HG02571 (cell line): ENCODE data around the gene CRYBG3.

Experiments
- ATAC-seq: cut with Tn5 transposase; IDR thresholded peaks from one replicate; pipeline ENCODE4 v1.9.1; 2021; ENCODE audit warnings: mild to moderate bottlenecking, moderate library complexity; ENCODE audit not compliant: unreplicated experiment

Gene CRYBG3

DNA sequence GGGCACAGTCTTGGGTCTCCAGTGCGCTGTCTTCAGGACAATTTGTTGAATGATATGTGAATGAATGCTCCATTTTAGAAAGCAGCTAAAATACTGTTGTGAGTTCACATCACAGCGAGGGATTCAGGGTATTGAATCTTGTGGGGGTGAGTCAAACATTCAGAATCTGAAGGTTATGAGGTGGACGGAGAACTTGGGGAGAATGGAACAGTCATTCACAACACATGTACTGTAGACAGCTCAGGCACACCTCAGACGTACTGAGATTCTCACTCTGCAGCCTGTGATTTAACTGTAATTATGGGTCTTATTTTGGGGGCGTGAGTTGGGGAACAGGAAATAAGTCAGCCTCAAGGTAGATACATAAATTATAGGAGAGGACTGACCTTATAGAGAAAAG, 13.9 kb downstream of the CRYBG3 start:
- no peak for ATAC-seq

DNA sequence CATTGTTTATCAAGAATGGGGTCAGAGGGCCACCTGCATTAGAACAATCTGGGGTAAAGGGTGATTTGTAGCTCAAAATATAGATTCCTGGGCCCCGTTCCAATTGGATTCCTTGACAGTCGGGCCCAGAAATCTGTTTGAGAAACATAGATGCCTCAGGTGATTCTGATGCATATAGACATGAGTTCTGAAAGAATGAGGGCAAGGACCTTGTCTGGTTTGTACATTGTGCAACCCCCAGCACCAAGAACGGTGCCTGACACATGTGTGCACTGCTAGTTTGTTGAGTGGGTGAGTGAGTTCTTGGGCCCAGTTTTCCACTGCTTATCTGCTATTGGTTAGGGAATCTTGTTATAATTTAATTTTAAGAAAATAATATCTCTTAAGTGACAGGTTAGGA, 16.6 kb downstream of the CRYBG3 start:
- ATAC-seq = no peak

DNA sequence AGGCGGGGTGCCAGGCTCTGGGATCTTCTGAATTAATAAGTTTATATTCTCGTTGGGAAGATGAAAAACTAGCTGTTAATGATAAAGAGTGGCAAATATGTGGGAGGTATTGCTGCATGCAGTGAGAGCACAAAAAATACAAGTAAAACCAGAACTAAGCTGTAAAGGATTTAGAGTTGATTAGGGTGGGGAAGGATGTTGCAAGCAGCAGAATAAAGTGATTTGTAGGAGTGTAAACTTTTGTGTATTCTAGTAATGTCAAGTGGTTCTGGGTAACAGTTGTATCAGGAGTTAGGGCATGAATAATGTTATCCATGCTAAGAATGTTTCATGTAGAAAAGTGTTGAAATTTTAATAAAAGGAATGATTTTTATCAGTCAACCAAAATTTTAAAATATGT, 18.1 kb downstream of the CRYBG3 start:
- ATAC-seq = no peak

DNA sequence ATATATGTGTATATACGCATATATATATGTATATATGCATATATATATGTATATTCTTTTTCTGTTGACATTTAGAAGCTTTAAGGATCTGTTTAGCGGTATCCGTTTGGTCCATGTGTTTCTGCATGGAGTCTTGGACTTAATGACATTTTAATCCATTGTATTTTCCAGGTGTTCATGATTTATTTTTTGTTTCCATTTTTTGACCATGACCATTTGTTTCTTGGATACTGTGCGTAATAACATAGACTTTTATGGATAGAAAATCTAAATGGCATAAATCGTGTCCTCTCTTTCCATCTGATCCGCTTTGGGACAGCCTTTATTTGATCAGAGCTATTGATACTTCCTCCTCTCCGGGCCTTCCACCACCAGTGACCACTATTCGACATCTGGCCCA, 19.5 kb downstream of the CRYBG3 start:
- no peak for ATAC-seq

GRCh38 chr3:97841956-97842355, 20.1 kb downstream of the CRYBG3 start:
- no peak for ATAC-seq

- ATAC-seq = no peak
Measured at GRCh38 chr3:97848779-97849178, 27.0 kb downstream of the CRYBG3 start.

DNA sequence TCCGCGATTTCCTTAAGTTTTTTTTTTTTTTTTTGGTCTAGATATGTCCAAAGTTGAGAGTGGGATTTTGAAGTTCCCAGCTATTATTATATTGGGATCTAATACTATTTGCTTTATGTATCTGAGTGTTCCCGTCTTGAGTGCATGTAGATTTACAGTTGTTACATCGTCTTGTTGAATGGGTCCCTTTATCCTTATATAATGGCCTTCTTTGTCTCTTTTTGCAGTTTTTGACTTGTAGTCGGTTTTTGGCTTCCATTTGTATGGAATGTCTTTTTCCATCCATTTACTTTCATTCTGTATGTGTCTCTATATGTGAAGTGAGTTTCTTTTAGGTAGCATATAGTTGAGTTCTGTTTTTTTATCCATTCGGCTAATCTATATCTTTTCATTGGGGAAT, 35.6 kb downstream of the CRYBG3 start:
- no peak for ATAC-seq

DNA sequence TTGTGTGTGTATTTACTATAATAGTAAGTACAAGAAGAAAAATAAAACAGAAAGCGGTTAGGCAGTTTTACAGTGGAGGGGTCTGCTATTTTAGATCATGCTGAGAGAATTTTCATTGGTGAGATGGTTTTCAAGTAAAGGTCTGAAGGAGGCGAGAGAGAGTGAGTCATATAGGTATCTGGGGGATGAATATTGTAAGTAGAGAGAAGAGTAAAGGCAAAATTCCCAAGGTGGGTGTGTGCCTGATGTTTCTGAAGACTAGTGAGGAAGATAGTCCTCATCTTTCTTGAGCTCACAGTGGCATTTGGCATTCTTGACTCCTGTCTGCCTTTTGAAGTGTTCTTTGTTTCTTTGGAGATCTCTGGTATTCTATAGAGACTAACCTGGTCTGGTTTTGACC, 38.6 kb downstream of the CRYBG3 start:
- no peak for ATAC-seq

GRCh38 chr3:97862582-97862981, 40.8 kb downstream of the CRYBG3 start:
- no peak for ATAC-seq

- no peak for ATAC-seq
Measured at GRCh38 chr3:97863031-97863430, 41.2 kb downstream of the CRYBG3 start.

GRCh38 chr3:97863775-97864174, 42.0 kb downstream of the CRYBG3 start:
- no peak for ATAC-seq

DNA sequence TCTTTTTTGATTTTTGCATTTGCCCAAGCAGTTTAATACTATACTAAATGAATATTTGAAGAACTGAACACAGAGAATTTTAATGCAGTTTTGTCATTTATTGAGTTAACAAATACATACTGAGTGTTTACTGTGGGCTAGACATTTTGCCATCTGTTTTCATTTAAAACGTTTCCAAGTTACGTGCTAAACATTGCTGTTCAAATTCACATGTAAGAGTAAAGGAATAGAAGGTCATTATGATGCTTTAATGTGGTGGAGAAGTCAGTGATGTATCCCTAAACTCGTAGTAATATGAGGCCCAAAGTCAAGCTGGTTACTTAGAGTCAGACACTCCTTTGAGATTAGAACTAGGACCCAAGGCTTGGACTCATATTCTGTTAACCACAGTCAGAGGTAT, 49.4 kb downstream of the CRYBG3 start:
- no peak for ATAC-seq

- ATAC-seq = no peak
Measured at GRCh38 chr3:97871801-97872524, 50.2 kb downstream of the CRYBG3 start.

DNA sequence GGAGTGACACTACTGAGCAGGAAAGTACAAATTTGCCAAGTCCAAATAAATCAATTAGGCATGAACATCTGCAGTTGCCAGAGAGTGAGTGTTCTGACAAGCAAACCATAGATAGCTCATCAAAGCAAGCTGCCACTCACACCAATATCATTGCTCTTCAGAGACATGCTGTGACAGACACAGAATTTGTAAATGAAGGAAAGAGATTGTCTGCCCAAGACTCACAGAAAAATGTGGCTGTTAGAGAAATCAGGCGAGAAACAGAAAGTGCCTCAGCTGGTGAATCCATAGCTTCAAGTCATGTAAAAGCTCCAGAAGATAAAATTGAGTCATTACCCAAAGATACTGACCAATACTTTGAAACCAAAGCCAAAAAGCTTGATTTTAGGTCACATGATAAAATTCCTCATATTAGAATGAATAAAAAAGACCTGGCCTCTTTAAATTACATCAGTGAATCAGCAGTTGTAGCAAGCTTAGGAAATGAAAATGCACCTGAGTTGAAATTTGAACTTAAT, 50.8 kb downstream of the CRYBG3 start:
- ATAC-seq = no peak

DNA sequence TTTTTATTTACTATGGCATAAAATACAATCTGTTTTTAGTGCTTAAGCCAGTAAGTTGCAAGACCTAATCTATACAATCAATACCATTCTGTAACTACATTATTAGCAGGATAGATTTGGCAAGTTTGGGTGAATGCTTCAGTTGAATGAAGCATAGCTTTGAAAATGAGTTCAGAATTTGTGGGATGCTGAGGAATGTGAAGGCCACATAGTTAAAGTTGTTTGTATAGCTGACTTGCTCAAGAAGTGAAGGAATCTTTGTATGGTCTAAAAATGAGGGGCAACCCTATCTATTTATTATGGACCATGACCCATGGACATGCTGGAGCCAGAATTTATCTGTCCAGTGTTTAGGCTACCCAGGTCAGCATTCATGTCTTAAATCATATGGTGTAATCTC, 58.5 kb downstream of the CRYBG3 start:
- ATAC-seq = no peak

GRCh38 chr3:97882975-97883598, 61.3 kb downstream of the CRYBG3 start:
- no peak for ATAC-seq

DNA sequence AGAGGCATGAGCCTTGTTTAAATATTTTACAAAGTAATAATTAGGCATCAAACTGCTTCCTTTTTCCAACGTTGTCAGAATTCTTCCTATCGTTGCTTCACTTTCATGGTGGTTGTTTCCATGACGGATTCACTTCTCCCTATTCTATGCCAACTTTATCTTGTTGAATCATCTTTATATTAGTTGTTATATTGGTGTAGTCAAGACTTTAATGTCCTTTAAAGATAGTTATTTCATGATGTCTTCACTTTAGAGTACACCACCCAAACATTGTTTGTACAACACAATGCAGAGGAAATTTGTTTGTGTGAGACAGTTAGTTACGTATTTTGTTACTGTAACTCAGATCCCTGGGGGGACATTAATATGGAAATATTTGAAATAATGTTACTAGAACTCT, 61.9 kb downstream of the CRYBG3 start:
- ATAC-seq = no peak

DNA sequence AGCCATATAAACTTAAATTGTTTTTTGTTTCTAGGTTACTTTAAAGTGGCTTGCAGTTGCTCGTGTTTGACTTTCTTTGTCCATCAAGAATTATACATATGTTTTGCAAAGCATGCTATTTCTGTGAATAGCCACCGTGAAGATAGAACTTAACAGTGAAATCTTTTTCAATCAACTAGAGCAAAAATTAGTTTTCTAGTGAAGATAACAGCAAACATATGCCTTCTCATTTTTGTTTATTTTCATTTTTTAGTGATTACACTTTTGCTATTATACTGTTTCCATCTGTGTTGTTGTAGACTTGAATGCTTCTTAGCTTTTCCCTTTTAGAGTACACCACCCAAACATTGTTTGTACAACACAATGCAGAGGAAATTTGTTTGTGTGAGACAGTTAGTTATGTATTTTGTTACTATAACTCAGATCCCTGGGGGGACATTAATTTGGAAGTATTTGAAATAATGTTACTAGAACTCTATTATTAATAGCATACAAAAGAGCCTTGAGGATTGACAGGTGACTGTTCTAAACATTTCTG, 62.8 kb downstream of the CRYBG3 start:
- ATAC-seq = no peak

GRCh38 chr3:97885931-97886824, 64.4 kb downstream of the CRYBG3 start:
- ATAC-seq = no peak

- no peak for ATAC-seq
Measured at GRCh38 chr3:97889814-97890213, 68.0 kb downstream of the CRYBG3 start.

DNA sequence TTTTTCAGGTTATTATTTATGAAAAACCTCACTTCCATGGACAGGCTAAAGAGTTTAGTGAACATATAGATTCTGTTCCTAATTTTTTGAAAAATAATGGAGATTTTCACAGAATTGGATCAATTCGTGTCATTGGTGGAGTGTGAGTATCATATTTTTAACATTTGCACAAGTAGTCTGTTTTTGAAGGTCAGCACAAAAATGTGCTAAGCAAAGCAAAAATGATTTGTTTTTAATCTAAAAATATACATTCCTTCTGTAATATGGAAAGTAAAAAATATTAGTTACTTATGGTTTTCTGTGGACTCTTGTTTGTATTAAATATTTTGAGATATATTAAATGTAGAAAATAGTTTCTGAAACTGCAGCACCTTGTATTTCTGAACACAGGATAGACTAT, 71.0 kb downstream of the CRYBG3 start:
- ATAC-seq = no peak
